ENCODE data around the gene CTSA.

Gene CTSA

DNA sequence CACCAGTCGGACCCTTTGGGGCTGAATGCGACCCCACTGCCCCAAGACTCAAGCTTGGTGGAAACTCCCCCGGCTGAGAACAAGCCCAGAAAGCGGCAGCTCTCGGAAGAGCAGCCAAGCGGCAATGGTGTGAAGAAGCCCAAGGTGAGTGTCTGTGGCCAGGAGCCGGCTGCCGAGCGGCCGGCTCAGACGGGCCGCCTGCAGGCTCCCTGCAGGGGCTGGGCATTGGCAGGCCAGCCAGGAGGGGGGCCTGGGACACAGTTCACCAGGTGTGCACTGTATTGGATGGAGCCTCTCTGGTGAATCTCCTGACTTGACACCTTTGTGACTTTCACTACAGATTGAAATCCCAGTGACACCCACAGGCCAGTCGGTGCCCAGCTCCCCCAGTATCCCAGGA, 49.3 kb downstream of the CTSA start:
- no peak for DNase-seq

DNA sequence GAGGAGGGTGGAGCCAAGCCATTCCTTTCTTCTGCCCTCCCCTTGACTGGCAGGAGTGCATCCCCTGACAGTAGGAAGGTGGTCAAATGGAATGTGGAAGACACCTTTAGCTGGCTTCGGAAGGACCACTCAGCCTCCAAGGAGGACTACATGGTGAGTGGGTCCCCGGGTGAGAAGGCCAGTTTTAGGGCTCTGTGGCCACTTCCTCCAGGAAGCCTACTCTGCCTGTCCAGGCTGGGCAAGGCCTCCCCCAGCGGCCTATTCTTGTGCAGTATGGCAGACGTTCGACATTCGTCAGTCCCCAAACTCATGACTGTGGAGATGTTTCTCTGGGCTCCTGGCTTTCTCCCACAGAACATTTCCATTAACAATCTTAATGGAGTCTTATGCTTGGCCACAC, 52.5 kb downstream of the CTSA start:
- DNase-seq, result no peak

DNA sequence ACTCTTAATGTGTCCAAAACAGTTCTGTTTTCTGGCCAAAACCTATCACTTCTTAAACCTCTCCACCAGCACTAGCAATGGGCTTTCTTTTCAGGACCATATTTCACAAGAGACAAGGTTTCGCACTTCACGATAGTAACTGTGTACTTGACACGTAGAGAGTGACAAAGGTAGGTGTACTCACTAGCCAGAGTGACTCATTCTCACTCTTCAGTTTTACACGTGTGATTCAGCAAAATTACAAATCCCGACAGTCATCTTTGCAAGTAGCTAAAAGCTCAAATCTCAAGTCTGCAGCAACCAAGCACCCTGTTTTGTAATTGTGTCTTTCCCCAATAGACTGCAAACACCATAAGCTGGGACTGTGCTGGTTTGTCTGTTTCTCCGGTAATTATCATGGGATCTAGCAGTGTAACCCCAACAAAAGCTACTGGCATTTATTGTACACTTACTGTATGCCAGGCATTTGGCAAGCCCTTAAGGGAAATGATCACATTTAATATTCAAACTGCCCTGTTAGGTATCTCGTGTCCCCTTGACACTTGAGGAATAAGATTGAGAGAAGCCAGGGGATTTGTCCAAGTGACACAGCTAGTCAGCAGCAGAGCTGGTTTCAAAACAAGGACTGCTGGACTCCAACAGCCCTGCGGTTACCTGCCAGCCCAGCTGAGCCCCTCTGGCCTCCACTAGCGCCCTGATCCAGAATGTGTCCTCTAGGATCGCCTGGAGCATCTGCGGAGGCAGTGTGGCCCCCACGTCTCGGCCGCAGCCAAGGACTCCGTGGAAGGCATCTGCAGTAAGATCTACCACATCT, 53.2 kb downstream of the CTSA start:
- no peak for DNase-seq

GRCh38 chr20:45944965-45945677, 54.0 kb downstream of the CTSA start:
- no peak for DNase-seq

DNA sequence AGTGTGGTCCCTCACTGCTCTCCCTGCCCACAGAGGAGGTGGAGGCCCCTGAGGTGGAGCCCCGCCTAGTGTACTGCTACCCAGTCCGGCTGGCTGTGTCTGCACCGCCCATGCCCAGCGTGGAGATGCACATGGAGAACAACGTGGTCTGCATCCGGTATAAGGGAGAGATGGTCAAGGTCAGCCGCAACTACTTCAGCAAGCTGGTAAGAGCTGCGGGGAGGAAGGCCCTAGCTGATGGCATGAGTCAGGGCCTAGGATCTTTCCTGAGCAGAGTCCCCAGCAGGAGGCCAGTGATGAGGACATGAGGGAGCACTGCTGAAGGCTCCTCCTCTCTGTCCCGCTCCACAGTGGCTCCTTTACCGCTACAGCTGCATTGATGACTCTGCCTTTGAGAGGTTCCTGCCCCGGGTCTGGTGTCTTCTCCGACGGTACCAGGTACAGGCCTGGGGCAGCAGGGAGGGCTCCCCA, 54.6 kb downstream of the CTSA start:
- DNase-seq, result no peak

DNA sequence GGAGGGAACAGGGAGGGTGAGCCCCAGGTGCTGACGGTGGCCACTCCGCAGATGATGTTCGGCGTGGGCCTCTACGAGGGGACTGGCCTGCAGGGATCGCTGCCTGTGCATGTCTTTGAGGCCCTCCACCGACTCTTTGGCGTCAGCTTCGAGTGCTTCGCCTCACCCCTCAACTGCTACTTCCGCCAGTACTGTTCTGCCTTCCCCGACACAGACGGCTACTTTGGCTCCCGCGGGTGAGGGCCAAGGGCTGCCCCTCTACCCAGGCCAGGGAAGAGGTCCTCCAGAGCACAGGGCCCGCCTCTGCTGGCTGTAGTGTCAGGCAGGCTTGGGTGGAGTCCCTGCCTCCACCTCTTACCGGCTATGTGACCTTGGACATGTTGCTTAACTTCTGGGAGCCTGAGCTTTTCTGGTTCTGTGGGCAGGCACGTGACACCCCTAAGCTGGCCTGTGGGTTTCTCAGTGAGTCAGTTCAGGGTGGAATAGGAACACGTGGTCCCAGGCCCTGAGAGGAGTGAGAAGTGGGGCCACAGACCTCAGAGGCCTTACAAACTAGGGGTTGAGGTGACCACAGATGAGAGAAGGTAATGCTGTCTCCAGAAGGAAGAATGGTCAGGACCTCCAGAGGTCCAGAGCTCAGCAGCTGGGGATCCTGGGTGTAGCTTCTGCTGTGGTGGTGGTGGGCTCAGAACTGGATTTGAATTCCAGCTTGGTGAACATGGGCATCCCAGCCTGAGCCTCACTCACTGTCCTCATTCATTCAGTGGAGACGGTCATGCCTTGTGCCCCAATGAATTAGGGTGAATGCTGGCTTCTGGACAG, 55.2 kb downstream of the CTSA start:
- no peak for DNase-seq

DNA sequence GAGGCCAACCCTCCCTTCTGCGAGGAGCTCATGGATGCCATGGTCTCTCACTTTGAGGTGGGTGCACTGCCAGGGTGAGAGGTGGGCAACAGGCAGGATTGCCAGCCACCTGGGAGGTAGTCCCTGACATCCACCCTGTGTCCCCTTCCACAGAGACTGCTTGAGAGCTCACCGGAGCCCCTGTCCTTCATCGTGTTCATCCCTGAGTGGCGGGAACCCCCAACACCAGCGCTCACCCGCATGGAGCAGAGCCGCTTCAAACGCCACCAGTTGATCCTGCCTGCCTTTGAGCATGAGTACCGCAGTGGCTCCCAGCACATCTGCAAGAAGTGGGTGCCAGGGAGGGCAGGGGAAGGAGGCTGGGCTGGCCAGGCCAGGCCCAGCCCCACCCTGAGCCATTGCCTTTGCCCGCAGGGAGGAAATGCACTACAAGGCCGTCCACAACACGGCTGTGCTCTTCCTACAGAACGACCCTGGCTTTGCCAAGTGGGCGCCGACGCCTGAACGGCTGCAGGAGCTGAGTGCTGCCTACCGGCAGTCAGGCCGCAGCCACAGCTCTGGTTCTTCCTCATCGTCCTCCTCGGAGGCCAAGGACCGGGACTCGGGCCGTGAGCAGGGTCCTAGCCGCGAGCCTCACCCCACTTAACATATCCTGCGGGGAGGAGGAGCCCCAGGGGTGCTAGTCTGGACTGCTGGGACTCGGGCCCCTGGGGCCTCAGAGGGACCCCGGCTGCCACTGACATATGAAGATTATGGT, 56.2 kb downstream of the CTSA start:
- no peak for DNase-seq

DNA sequence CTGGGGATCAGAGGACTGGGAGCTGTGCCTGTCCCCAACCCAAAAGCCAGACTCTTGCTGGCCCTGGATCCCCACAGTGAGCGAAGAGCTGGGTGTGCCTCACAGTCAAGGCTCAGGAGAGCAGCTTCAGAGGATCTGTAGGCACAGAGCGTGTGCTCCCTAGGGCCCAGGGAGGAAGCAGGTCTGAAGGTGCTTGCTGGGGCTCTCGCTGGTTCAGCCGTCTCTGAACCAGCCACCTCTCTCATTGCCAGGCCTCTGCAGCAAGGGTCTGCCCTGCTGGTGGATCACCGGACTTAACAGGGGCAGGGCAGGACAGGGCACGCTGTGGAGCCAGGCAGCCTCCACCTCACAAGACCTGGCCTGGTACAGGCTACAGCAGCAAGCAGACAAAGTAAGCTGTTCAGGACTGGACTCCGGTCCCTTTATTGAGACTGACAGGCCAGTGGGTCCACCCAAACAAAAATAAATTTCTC, 57.2 kb downstream of the CTSA start:
- DNase-seq, result no peak

Data from right forelimb (tissue), 1 donor.